Measurements from ENCODE around the gene RNMT. TPM values are rescaled to one million over a fixed set of nuclear protein-coding genes. Genes with fewer than 3 reads are reported as not detected.

The RNMT gene
- total RNA-seq, 1 donor from 2014 or later: 45.8 TPM

- Mint-ChIP-seq H3K9me3 (ENCODE audit: unreplicated experiment) (peaks cover 6% of the 10 kb centered on the region), H3K36me3 (ENCODE audit: low read depth, unreplicated experiment) (peaks cover 2% of the 10 kb centered on the region), H3K27me3 (ENCODE audit: low read depth, unreplicated experiment) (no peaks in the 10 kb centered on the region), H3K4me3 (ENCODE audit: unreplicated experiment) (no peak overlapping the region), H3K27ac (ENCODE audit: unreplicated experiment) (no peak overlapping the region), H3K4me1 (ENCODE audit: low read depth, unreplicated experiment) (peaks cover 13% of the 10 kb centered on the region)
- FAIRE-seq: no peak
- Histone ChIP-seq H3K27me3 (ENCODE audit: insufficient read depth, low read length) (peaks cover 3% of the 10 kb centered on the region), H3K4me1 (ENCODE audit: insufficient read depth, low read length) (peaks cover 5% of the 10 kb centered on the region), H3K36me3 (ENCODE audit: insufficient read depth, low read length) (no peaks in the 10 kb centered on the region), H3K9me3 (ENCODE audit: insufficient read depth, low read depth, low read length) (no peaks in the 10 kb centered on the region), H3K79me2 (ENCODE audit: insufficient read depth, low read length) (no peaks in the 10 kb centered on the region), H3K27ac (ENCODE audit: low read depth, low read length) (no peak overlapping the region), H2AFZ (ENCODE audit: low read depth, low read length) (no peak overlapping the region), H3K9ac (ENCODE audit: low read length) (no peak overlapping the region), H3K4me3 (ENCODE audit: insufficient read depth, low read depth, low read length) (no peak overlapping the region), H4K20me1 (ENCODE audit: insufficient read depth, low read length) (no peaks in the 10 kb centered on the region), H3K4me2 (ENCODE audit: low read length) (no peak overlapping the region)
- TF ChIP-seq CTCF (IDR thresholded peaks at IDR 0.05; ENCODE audit: insufficient read depth, low read depth, low read length): no peak
- TF ChIP-seq EZH2 (IDR thresholded peaks at IDR 0.05; ENCODE audit: insufficient read depth, low read length): no peak
- no peak for DNase-seq (ENCODE audit: low read depth)
Observed at GRCh38 chr18:13793819-13794218, 67.3 kb downstream of the RNMT start.

DNA sequence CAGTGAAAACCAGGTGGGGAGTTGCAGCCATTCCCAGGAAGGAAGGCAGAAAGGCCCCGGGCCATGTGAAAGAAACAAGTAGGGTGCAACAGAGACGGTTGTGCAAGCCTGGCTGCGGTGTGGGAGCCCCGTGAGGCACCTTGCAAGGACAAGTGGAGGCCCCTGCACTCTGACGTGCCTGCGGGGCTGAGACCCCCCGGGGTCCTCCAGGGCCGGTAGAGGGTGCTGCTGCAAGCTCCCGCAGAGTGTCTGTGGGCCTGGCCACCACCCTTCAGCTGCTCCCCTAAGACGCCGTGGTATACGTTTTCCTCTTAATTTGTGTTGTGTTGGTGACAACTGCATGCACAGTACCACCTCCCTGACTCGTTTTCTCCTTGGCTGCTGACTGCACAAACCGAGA, 70.0 kb downstream of the RNMT start:
- Histone ChIP-seq H3K27ac (ENCODE audit: low read depth, low read length) (no peak overlapping the region), H3K79me2 (ENCODE audit: insufficient read depth, low read length) (no peaks in the 10 kb centered on the region), H3K4me2 (ENCODE audit: low read length) (peak overlapping the region; percentile 33), H3K27me3 (ENCODE audit: insufficient read depth, low read length) (no peaks in the 10 kb centered on the region), H3K4me3 (ENCODE audit: insufficient read depth, low read depth, low read length) (no peak overlapping the region), H3K9ac (ENCODE audit: low read length) (no peak overlapping the region), H3K36me3 (ENCODE audit: insufficient read depth, low read length) (no peaks in the 10 kb centered on the region), H4K20me1 (ENCODE audit: insufficient read depth, low read length) (no peaks in the 10 kb centered on the region), H2AFZ (ENCODE audit: low read depth, low read length) (no peak overlapping the region), H3K9me3 (ENCODE audit: insufficient read depth, low read depth, low read length) (no peaks in the 10 kb centered on the region), H3K4me1 (ENCODE audit: insufficient read depth, low read length) (peaks cover 8% of the 10 kb centered on the region)
- Mint-ChIP-seq H3K27ac (ENCODE audit: unreplicated experiment) (peak overlapping the region; percentile 85), H3K36me3 (ENCODE audit: low read depth, unreplicated experiment) (peaks cover 2% of the 10 kb centered on the region), H3K27me3 (ENCODE audit: low read depth, unreplicated experiment) (peaks cover 10% of the 10 kb centered on the region), H3K4me1 (ENCODE audit: low read depth, unreplicated experiment) (peaks cover 11% of the 10 kb centered on the region), H3K4me3 (ENCODE audit: unreplicated experiment) (no peak overlapping the region), H3K9me3 (ENCODE audit: unreplicated experiment) (peaks cover 6% of the 10 kb centered on the region)
- no peak for TF ChIP-seq CTCF (IDR thresholded peaks at IDR 0.05; ENCODE audit: insufficient read depth, low read depth, low read length)
- TF ChIP-seq EZH2 (IDR thresholded peaks at IDR 0.05; ENCODE audit: insufficient read depth, low read length): no peak
- DNase-seq (ENCODE audit: low read depth): no peak
- no peak for FAIRE-seq

GRCh38 chr18:13797157-13797611, 70.7 kb downstream of the RNMT start:
- FAIRE-seq: no peak

More at GRCh38 chr18:13797157-13797611, 70.7 kb downstream of the RNMT start:
- Histone ChIP-seq H3K36me3 (ENCODE audit: insufficient read depth, low read length) (no peaks in the 10 kb centered on the region), H3K27ac (ENCODE audit: low read depth, low read length) (no peak overlapping the region), H3K27me3 (ENCODE audit: insufficient read depth, low read length) (no peaks in the 10 kb centered on the region), H4K20me1 (ENCODE audit: insufficient read depth, low read length) (no peaks in the 10 kb centered on the region), H3K4me2 (ENCODE audit: low read length) (peak overlapping the region; percentile 33), H3K9me3 (ENCODE audit: insufficient read depth, low read depth, low read length) (no peaks in the 10 kb centered on the region), H3K4me1 (ENCODE audit: insufficient read depth, low read length) (peaks cover 8% of the 10 kb centered on the region), H3K9ac (ENCODE audit: low read length) (no peak overlapping the region), H2AFZ (ENCODE audit: low read depth, low read length) (no peak overlapping the region), H3K79me2 (ENCODE audit: insufficient read depth, low read length) (no peaks in the 10 kb centered on the region), H3K4me3 (ENCODE audit: insufficient read depth, low read depth, low read length) (no peak overlapping the region)
- DNase-seq (ENCODE audit: low read depth): peak; percentile 59
- Mint-ChIP-seq H3K9me3 (ENCODE audit: unreplicated experiment) (peaks cover 6% of the 10 kb centered on the region), H3K4me3 (ENCODE audit: unreplicated experiment) (no peak overlapping the region), H3K27ac (ENCODE audit: unreplicated experiment) (peak overlapping the region; percentile 85), H3K27me3 (ENCODE audit: low read depth, unreplicated experiment) (peaks cover 12% of the 10 kb centered on the region), H3K36me3 (ENCODE audit: low read depth, unreplicated experiment) (peaks cover 2% of the 10 kb centered on the region), H3K4me1 (ENCODE audit: low read depth, unreplicated experiment) (peaks cover 11% of the 10 kb centered on the region)
- no peak for TF ChIP-seq EZH2 (IDR thresholded peaks at IDR 0.05; ENCODE audit: insufficient read depth, low read length)
- TF ChIP-seq CTCF (IDR thresholded peaks at IDR 0.05; ENCODE audit: insufficient read depth, low read depth, low read length): no peak

All from astrocyte (in vitro differentiated cells and primary cell).